ENCODE measurements around the gene NIPAL4.

Gene NIPAL4

DNA sequence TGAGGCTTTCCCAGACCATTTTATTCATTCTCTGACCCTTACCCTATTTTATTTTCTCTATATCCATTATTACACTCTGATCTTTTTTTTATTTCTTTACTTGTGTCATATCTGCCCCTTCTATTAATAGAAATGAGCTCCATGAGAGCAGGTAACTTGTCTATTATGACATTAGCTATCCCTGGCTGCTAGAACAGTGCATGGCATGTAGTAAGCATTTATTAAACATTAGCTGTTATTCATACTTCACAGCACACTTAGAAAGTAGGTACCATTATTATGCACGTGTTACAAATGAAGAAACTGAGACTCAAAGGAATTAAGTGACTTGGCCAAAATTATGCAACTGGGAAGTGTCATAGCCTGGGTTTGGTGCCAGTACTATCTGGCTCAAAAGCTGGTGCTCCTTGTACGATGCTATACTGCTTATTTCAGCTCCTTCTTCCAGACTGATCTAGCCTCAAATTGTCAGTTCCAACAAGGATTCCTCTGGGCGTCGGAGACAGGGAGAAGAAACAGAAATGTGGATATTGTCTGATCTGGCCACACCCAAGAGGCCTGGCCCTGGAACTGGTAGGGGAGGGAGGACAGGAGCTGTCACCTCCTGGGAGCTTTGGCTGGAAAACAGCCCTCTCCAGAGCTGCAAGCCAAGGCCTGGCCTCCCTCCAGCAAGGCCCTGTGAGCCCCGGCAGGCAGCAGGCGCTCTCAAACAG, 10.8 kb upstream of the NIPAL4 start:
- Histone ChIP-seq H3K27me3 (ENCODE audit: insufficient read depth, low read length) (no peaks in the 10 kb centered on the region), H3K9me3 (ENCODE audit: insufficient read depth, low read depth, low read length) (no peaks in the 10 kb centered on the region), H3K9ac (ENCODE audit: low read depth, low read length) (no peak overlapping the region), H3K4me3 (ENCODE audit: low read length) (no peak overlapping the region), H3K4me1 (ENCODE audit: insufficient read depth, low read length) (no peaks in the 10 kb centered on the region), H3K36me3 (ENCODE audit: insufficient read depth, low read depth, low read length) (no peaks in the 10 kb centered on the region), H3K27ac (ENCODE audit: low read length) (no peak overlapping the region)

DNA sequence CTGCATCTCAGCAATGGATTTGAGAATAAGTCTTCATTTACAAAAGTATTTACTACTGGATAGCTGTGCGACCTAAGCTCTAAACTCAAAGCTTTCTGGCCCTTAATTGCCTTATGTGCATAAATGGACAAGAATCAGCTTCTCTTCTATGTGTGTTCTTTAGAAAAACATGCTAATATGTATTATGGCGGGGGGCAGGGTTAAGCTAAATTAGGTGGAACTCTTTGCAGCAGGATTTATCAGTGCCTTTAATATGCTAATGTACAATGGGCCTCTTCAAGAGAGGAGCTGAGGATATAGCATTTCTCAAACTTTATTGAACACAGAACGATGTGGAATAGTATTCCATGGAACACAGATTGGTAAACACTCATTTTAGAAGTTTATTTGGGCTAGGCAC, 10.0 kb upstream of the NIPAL4 start:
- no peaks in the 10 kb centered on the region for H3K36me3 ChIP-seq (ENCODE audit: insufficient read depth, low read depth, low read length)
- H3K4me1 ChIP-seq (ENCODE audit: insufficient read depth, low read length), result no peaks in the 10 kb centered on the region
- no peak overlapping the region for H3K4me3 ChIP-seq (ENCODE audit: low read length)
- no peaks in the 10 kb centered on the region for H3K27me3 ChIP-seq (ENCODE audit: insufficient read depth, low read length)
- no peak overlapping the region for H3K27ac ChIP-seq (ENCODE audit: low read length)
- no peak overlapping the region for H3K9ac ChIP-seq (ENCODE audit: low read depth, low read length)
- H3K9me3 ChIP-seq (ENCODE audit: insufficient read depth, low read depth, low read length), result no peaks in the 10 kb centered on the region

DNA sequence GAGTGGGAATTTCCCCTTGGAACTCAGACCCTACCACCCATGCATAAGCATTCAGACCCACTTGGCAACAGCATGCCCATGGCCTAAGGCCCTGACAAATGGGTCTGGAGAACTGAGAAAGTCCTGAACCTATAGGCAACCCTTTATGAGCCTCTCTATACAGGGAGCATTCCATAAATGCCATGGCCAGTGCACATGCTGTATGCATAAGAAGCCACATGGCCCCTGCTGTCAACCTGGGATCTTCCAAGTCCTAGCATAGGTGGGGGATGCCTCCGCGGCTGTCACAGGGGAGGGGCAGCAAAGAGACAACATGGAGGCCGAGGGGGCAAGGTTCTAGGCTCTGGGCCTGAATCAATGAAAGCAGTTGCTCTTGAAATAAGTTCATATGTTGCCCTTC, 8.2 kb upstream of the NIPAL4 start:
- H3K27ac ChIP-seq (ENCODE audit: low read length), result no peak overlapping the region
- no peak overlapping the region for H3K9ac ChIP-seq (ENCODE audit: low read depth, low read length)
- no peaks in the 10 kb centered on the region for H3K9me3 ChIP-seq (ENCODE audit: insufficient read depth, low read depth, low read length)
- H3K36me3 ChIP-seq (ENCODE audit: insufficient read depth, low read depth, low read length), result no peaks in the 10 kb centered on the region
- no peaks in the 10 kb centered on the region for H3K4me1 ChIP-seq (ENCODE audit: insufficient read depth, low read length)
- H3K27me3 ChIP-seq (ENCODE audit: insufficient read depth, low read length), result no peaks in the 10 kb centered on the region
- no peak overlapping the region for H3K4me3 ChIP-seq (ENCODE audit: low read length)

DNA sequence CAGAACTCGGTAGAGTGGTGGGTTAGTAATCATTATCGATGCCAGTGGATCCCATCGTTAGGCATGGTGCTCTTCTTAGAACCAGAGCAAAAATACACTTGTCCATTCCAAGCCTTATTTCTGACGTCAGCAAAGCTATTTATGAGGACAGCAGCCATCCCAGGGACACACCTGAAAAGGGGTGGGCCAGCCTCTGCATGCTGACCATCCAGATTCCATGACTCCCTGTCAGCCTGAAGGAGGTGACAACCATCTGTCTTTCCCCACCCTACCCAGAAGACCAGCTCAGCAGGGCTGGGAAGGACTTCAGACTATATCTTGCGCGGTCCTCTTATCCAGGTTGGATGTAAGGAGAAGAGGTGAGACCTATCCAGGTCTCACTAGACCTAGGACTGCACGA, 5.7 kb upstream of the NIPAL4 start:
- Histone ChIP-seq H3K36me3 (ENCODE audit: insufficient read depth, low read depth, low read length) (no peaks in the 10 kb centered on the region), H3K4me3 (ENCODE audit: low read length) (no peak overlapping the region), H3K4me1 (ENCODE audit: insufficient read depth, low read length) (peaks cover 13% of the 10 kb centered on the region; the same call in 1 of the 2 replicates), H3K27me3 (ENCODE audit: insufficient read depth, low read length) (peaks cover 14% of the 10 kb centered on the region), H3K27ac (ENCODE audit: low read length) (no peak overlapping the region), H3K9me3 (ENCODE audit: insufficient read depth, low read depth, low read length) (no peaks in the 10 kb centered on the region), H3K9ac (ENCODE audit: low read depth, low read length) (no peak overlapping the region)

DNA sequence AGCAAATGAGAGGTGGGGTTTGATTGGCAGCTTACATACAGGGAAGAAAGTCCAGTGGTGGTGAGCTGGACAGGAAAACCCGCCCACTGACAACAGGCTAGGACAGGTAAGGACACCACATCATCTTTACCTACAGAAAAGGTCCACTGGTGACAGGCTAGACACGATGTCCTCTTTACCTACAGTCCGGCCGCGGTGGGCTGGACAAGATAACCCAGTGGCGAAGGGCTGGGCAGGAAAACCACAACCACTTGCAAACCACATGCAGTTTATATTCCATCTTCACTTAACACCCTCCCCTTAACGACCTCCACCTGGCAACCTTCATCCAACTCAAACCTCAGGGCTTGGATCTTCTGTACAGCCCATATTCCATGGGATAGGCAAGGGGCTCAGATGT, 5.0 kb upstream of the NIPAL4 start:
- Histone ChIP-seq H3K27me3 (ENCODE audit: insufficient read depth, low read length) (peaks cover 22% of the 10 kb centered on the region), H3K9ac (ENCODE audit: low read depth, low read length) (no peak overlapping the region), H3K27ac (ENCODE audit: low read length) (no peak overlapping the region), H3K4me1 (ENCODE audit: insufficient read depth, low read length) (peaks cover 13% of the 10 kb centered on the region; the same call in 1 of the 2 replicates), H3K9me3 (ENCODE audit: insufficient read depth, low read depth, low read length) (no peaks in the 10 kb centered on the region), H3K36me3 (ENCODE audit: insufficient read depth, low read depth, low read length) (no peaks in the 10 kb centered on the region), H3K4me3 (ENCODE audit: low read length) (no peak overlapping the region)

DNA sequence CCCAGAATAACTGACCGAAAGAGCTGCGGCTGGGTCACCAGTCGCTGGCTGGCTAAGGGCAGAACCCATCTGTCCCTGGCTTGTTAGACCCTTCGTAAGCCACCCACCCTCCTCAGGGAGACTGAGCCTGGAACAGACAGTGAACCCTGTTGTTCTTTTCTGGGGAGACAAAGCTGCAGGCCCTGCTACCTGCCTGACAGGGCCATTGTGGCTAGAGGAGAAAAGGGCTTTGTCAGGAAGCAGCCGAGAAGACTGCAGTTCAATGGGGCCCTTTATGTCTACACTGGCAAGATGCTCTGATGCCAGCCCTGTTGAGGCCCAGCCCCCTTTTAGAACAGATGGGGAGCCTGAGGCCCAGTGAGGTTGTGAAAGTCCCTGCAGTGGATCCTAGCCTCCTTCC, 3.7 kb upstream of the NIPAL4 start:
- Histone ChIP-seq H3K9me3 (ENCODE audit: insufficient read depth, low read depth, low read length) (no peaks in the 10 kb centered on the region), H3K27me3 (ENCODE audit: insufficient read depth, low read length) (peaks cover 35% of the 10 kb centered on the region), H3K36me3 (ENCODE audit: insufficient read depth, low read depth, low read length) (no peaks in the 10 kb centered on the region), H3K27ac (ENCODE audit: low read length) (no peak overlapping the region), H3K4me3 (ENCODE audit: low read length) (no peak overlapping the region), H3K9ac (ENCODE audit: low read depth, low read length) (no peak overlapping the region), H3K4me1 (ENCODE audit: insufficient read depth, low read length) (peaks cover 13% of the 10 kb centered on the region; the same call in 1 of the 2 replicates)

DNA sequence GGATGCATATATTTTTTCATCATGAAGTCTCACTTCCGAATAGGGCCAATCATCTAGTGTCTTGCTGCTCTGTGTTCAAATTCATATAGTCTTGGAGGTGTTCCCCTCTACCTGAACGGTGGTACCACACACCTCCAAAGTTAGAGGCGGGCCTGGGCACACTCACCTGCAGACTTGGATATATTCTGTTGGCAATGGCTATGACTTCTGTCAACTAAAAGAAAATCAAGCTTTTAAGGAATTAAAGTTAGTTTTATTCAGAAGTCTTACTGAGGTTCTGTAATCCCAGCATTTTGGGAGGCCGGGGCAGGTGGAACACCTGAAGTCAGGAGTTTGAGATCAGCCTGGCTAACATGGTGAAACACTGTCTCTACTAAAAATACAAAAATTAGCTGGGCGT, 2.6 kb upstream of the NIPAL4 start:
- Histone ChIP-seq H3K27ac (ENCODE audit: low read length) (no peak overlapping the region), H3K36me3 (ENCODE audit: insufficient read depth, low read depth, low read length) (no peaks in the 10 kb centered on the region), H3K27me3 (ENCODE audit: insufficient read depth, low read length) (peaks cover 46% of the 10 kb centered on the region), H3K4me3 (ENCODE audit: low read length) (no peak overlapping the region), H3K9me3 (ENCODE audit: insufficient read depth, low read depth, low read length) (no peaks in the 10 kb centered on the region), H3K9ac (ENCODE audit: low read depth, low read length) (no peak overlapping the region), H3K4me1 (ENCODE audit: insufficient read depth, low read length) (peaks cover 13% of the 10 kb centered on the region; the same call in 1 of the 2 replicates)

DNA sequence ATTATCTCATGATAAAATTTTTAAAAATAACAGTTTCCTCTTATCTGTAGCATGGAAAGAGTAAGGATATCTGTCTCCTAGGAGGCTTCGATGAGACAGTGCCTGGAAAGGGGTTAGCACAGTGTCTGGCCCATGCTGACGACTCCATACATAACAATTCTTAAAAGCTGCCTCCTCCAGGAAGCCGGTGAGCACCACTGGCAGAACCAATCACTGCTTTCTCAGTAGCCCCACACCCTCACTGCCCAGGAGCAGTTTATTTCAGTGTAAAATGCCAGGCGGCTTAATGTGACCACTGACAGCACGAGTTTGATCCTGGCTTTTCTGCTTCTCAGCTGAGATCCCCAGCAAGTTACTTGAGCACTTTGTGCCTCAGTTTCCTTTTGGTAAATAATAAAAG, 1.2 kb upstream of the NIPAL4 start:
- no peak overlapping the region for H3K27ac ChIP-seq (ENCODE audit: low read length)
- no peaks in the 10 kb centered on the region for H3K36me3 ChIP-seq (ENCODE audit: insufficient read depth, low read depth, low read length)
- H3K9me3 ChIP-seq (ENCODE audit: insufficient read depth, low read depth, low read length), result no peaks in the 10 kb centered on the region
- H3K27me3 ChIP-seq (ENCODE audit: insufficient read depth, low read length), result peaks cover 57% of the 10 kb centered on the region
- no peak overlapping the region for H3K4me3 ChIP-seq (ENCODE audit: low read length)
- H3K4me1 ChIP-seq (ENCODE audit: insufficient read depth, low read length), result peaks cover 14% of the 10 kb centered on the region
- no peak overlapping the region for H3K9ac ChIP-seq (ENCODE audit: low read depth, low read length)

DNA sequence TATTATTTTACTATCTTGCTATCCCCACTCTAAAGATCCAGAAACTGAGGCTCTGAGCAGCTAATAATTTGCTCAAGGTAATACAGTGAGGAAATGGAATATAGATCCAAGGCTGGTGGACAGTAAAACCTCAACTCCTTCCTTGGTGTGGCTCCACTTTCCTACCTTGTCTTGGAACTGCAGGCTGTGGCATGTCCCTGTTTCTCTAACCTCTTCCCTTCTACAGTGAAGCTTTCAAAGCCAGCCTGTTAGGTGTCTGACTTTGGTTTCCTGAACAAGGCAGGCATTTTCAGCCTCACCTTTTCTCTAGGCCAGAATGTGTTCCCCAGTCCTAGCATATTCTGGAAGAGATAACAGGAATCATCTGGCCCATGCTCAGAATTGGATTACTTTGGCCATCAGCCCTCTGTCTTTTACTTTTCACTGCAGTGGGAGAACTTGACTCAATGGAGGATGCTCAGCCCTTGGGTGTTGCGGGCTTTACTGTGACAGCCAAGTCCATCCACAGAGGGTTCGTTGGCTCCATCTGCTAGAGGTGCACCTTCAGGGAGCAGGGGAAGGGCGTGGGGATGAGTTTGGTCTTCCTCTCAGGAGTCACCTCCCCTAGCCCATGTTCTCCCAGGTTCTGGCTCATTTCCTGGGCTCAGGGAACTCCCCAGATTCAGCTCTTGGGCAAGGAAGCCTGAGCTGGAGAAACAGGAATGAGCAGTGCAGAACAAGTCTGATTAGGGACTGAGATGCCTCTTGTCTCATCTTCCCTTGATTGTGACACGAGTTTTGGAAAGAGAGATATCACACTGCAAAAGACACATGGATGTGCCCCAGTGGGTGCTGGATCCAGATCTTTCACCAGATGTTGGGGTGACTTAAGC, 1.1 kb downstream of the NIPAL4 start:
- Histone ChIP-seq H3K9me3 (ENCODE audit: insufficient read depth, low read depth, low read length) (no peaks in the 10 kb centered on the region), H3K4me3 (ENCODE audit: low read length) (0 out of 2 replicates have a peak overlapping the region, but pooled peaks have one; percentile 70), H3K27me3 (ENCODE audit: insufficient read depth, low read length) (peaks cover 61% of the 10 kb centered on the region), H3K4me1 (ENCODE audit: insufficient read depth, low read length) (peaks cover 22% of the 10 kb centered on the region), H3K36me3 (ENCODE audit: insufficient read depth, low read depth, low read length) (no peaks in the 10 kb centered on the region), H3K9ac (ENCODE audit: low read depth, low read length) (no peak overlapping the region), H3K27ac (ENCODE audit: low read length) (no peak overlapping the region)

DNA sequence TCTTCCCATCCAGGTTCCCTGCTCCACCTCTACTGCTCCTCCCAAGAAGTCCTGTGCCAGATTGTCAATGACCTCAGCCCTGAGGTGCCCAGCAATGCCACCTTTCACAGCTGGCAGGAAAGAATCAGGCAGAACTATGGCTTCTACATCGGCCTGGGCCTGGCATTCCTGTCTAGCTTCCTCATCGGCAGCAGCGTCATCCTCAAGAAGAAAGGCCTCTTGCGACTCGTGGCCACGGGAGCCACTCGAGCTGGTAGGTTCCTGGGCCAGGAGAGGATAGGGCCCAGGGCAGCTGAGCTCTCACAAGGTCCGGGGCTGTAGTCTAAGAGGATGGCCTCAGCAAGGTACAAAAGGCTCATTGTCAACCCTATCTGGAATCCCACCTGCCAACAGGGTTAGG, 3.1 kb downstream of the NIPAL4 start:
- Histone ChIP-seq H3K9ac (ENCODE audit: low read depth, low read length) (no peak overlapping the region), H3K36me3 (ENCODE audit: insufficient read depth, low read depth, low read length) (no peaks in the 10 kb centered on the region), H3K9me3 (ENCODE audit: insufficient read depth, low read depth, low read length) (no peaks in the 10 kb centered on the region), H3K4me1 (ENCODE audit: insufficient read depth, low read length) (peaks cover 20% of the 10 kb centered on the region), H3K27me3 (ENCODE audit: insufficient read depth, low read length) (peaks cover 59% of the 10 kb centered on the region), H3K27ac (ENCODE audit: low read length) (no peak overlapping the region), H3K4me3 (ENCODE audit: low read length) (no peak overlapping the region)

DNA sequence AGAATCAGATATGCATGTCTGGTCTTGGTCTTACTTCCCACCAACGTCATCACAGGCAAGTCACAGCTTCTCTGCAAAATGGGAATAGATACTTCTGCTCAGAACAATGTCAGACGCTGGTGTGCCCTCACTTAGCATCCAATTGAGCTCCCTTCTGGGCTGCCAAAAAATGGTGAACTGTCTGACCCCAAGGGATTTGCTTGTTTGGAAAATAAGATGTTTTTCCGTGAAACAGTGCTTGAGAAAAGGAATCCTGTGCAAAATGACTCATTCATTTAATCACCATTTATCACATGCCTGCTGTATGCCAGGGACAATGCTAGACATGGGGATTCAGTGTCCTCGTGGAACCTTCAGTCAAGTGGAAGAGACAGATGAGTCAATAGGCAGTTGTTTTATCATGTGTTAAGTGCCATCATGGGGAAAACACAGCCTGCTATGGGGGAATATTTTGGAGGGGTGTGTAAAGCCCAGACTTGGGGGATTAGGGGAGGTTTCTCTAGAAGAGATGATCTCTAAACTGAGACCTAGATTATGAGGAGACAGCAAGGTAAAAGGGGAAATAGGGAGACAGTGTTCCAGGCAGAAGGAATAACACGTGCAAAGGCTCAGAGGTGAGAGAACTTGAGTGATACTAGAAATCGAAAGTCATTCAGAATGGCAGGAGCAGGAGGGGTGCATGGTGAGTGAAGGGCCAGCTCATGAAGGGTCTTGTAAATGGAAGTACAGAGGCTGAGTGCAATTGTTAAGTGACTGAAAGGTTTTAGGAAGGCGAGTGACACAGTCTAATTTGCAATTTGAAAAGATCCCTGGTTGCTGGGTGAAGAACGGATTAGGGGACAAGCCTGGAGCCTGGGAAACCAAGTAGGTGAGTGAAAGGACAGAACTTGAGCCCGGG, 3.9 kb downstream of the NIPAL4 start:
- Histone ChIP-seq H3K9ac (ENCODE audit: low read depth, low read length) (no peak overlapping the region), H3K4me3 (ENCODE audit: low read length) (no peak overlapping the region), H3K36me3 (ENCODE audit: insufficient read depth, low read depth, low read length) (no peaks in the 10 kb centered on the region), H3K27me3 (ENCODE audit: insufficient read depth, low read length) (peaks cover 51% of the 10 kb centered on the region), H3K4me1 (ENCODE audit: insufficient read depth, low read length) (peaks cover 13% of the 10 kb centered on the region), H3K9me3 (ENCODE audit: insufficient read depth, low read depth, low read length) (no peaks in the 10 kb centered on the region), H3K27ac (ENCODE audit: low read length) (no peak overlapping the region)

All from iPS-20b (cell line).